Smooth muscle cell (in vitro differentiated cells): Measurements from ENCODE around the gene KIF6. TPM values are rescaled to one million over a fixed set of nuclear protein-coding genes. Genes with fewer than 3 reads are reported as not detected.

Experiments used
- DNase-seq: peaks from one replicate; lab custom pipeline; 2025; ENCODE audit not compliant: unreplicated experiment; lab: John Stamatoyannopoulos, UW
- H2AFZ ChIP-seq: fragments of 200-600 bp; sonication (generic); 2 replicates; pipeline ENCODE4 v1.6.0; 2016; ENCODE audit warnings: antibody characterized with exemption, low read depth, mild to moderate bottlenecking
- H3F3A ChIP-seq: fragments of 200-600 bp; sonication (generic); 2 replicates; pipeline ENCODE4 v1.6.0; 2017; ENCODE audit warnings: antibody characterized with exemption, low read depth
- H3K27ac ChIP-seq: fragments of 200-600 bp; sonication (generic); 2 replicates; pipeline ENCODE4 v1.5.1; 2016; ENCODE audit warnings: low read depth, mild to moderate bottlenecking
- H3K27me3 ChIP-seq: fragments of 200-600 bp; sonication (generic); 2 replicates; pipeline ENCODE4 v1.6.1; 2016; ENCODE audit warnings: low read depth, mild to moderate bottlenecking
- H3K36me3 ChIP-seq: fragments of 200-600 bp; sonication (generic); 2 replicates; pipeline ENCODE4 v1.5.1; 2016; ENCODE audit warnings: low read depth
- H3K4me1 ChIP-seq: fragments of 200-600 bp; sonication (generic); 2 replicates; pipeline ENCODE4 v1.5.1; 2016; ENCODE audit warnings: low read depth
- H3K4me2 ChIP-seq: fragments of 200-600 bp; sonication (generic); 2 replicates; pipeline ENCODE4 v1.6.0; 2016; ENCODE audit warnings: mild to moderate bottlenecking
- H3K4me3 ChIP-seq: fragments of 200-600 bp; sonication (generic); 2 replicates; pipeline ENCODE4 v1.5.1; 2016; ENCODE audit warnings: mild to moderate bottlenecking
- H3K79me2 ChIP-seq: fragments of 200-600 bp; sonication (generic); 2 replicates; pipeline ENCODE4 v1.6.0; 2016; ENCODE audit warnings: low read depth, mild to moderate bottlenecking
- H3K9ac ChIP-seq: fragments of 200-600 bp; sonication (generic); 2 replicates; pipeline ENCODE4 v1.6.0; 2016; ENCODE audit warnings: low read depth
- H3K9me3 ChIP-seq: fragments of 200-600 bp; sonication (generic); replicated peaks from 2 replicates; pipeline ENCODE4 v1.5.1; 2016; ENCODE audit warnings: low read depth
- H4K20me1 ChIP-seq: fragments of 200-600 bp; sonication (generic); 2 replicates; pipeline ENCODE4 v1.6.0; 2016; ENCODE audit warnings: low read depth
- CTCF ChIP-seq: fragments of 200-600 bp; sonication (generic); IDR thresholded peaks from 2 replicates; pipeline ENCODE4 v1.5.1; 2017; ENCODE audit warnings: borderline replicate concordance, mild to moderate bottlenecking, antibody characterized with exemption; ENCODE audit not compliant: insufficient read depth, poor library complexity, severe bottlenecking
- WGBS: methylation state at CpG from one replicate; pipeline ENCODE4 v1.1.7; 2016; ENCODE audit warnings: low lambda C conversion rate; 5-methylcytosine and 5-hydroxymethylcytosine counted together
- polyA plus RNA-seq: library from polyadenylated mRNA; unstranded; fragments of >200 nt; fragmentation: Nextera tagmentation; extraction: Ambion mirVana; gene quantifications from 2 replicates; pipeline ENCODE4 v1.2.1, GENCODE V29; 2016
- total RNA-seq: library from RNA; depleted of rRNA; stranded (reverse); fragments of >200 nt; gene quantifications from 2 replicates; pipeline ENCODE4 v1.2.3, GENCODE V29; 2014

Gene KIF6
- total and polyA plus RNA-seq, 2 experiments from 2014 or later, result 1.1 to 1.5 TPM

GRCh38 chr6:39468385-39468784 is 256.8 kb downstream of the KIF6 start:
- Histone ChIP-seq H3K4me3 (no peak overlapping the region), H4K20me1 (no peaks in the 10 kb centered on the region), H3K4me2 (no peak overlapping the region), H3K27ac (no peak overlapping the region), H3K4me1 (no peaks in the 10 kb centered on the region), H2AFZ (no peak overlapping the region), H3F3A (no peaks in the 10 kb centered on the region), H3K36me3 (no peaks in the 10 kb centered on the region), H3K79me2 (no peaks in the 10 kb centered on the region), H3K9ac (no peak overlapping the region), H3K9me3 (no peaks in the 10 kb centered on the region), H3K27me3 (no peaks in the 10 kb centered on the region)
- no peak for DNase-seq
- 83% methylated on average over 1 of the region's 1 CpG for WGBS
- no peak for TF ChIP-seq CTCF

GRCh38 chr6:39466631-39467030 is 258.6 kb downstream of the KIF6 start:
- DNase-seq, result no peak
- Histone ChIP-seq H2AFZ (no peak overlapping the region), H3K27ac (no peak overlapping the region), H4K20me1 (no peaks in the 10 kb centered on the region), H3K27me3 (no peaks in the 10 kb centered on the region), H3F3A (no peaks in the 10 kb centered on the region), H3K9ac (no peak overlapping the region), H3K4me3 (no peak overlapping the region), H3K4me1 (no peaks in the 10 kb centered on the region), H3K79me2 (no peaks in the 10 kb centered on the region), H3K4me2 (no peak overlapping the region), H3K9me3 (no peaks in the 10 kb centered on the region), H3K36me3 (no peaks in the 10 kb centered on the region)
- TF ChIP-seq CTCF, result no peak
- WGBS, result 95% methylated on average over 1 of the region's 1 CpG

GRCh38 chr6:39465539-39465938 is 259.7 kb downstream of the KIF6 start:
- Histone ChIP-seq H3K79me2 (no peaks in the 10 kb centered on the region), H3F3A (no peaks in the 10 kb centered on the region), H4K20me1 (no peaks in the 10 kb centered on the region), H2AFZ (no peak overlapping the region), H3K27me3 (no peaks in the 10 kb centered on the region), H3K4me3 (no peak overlapping the region), H3K4me1 (no peaks in the 10 kb centered on the region), H3K4me2 (no peak overlapping the region), H3K27ac (no peak overlapping the region), H3K36me3 (no peaks in the 10 kb centered on the region), H3K9ac (no peak overlapping the region), H3K9me3 (no peaks in the 10 kb centered on the region)
- DNase-seq, result no peak
- 79% methylated on average over 1 of the region's 1 CpG for WGBS
- no peak for TF ChIP-seq CTCF

- 92% methylated on average over 5 of the region's 5 CpGs for WGBS
Measured at GRCh38 chr6:39464067-39464466, 261.1 kb downstream of the KIF6 start.

More at GRCh38 chr6:39464067-39464466, 261.1 kb downstream of the KIF6 start:
- DNase-seq, result no peak
- Histone ChIP-seq H3K36me3 (no peaks in the 10 kb centered on the region), H2AFZ (no peak overlapping the region), H3K4me3 (no peak overlapping the region), H4K20me1 (no peaks in the 10 kb centered on the region), H3F3A (no peaks in the 10 kb centered on the region), H3K79me2 (no peaks in the 10 kb centered on the region), H3K9me3 (no peaks in the 10 kb centered on the region), H3K27ac (no peak overlapping the region), H3K4me1 (no peaks in the 10 kb centered on the region), H3K9ac (no peak overlapping the region), H3K27me3 (no peaks in the 10 kb centered on the region), H3K4me2 (no peak overlapping the region)
- TF ChIP-seq CTCF, result no peak
